Fibroblast of pulmonary artery (primary cell): ENCODE measurements around the gene PTPRK.

Experiments
- DNase-seq: peaks from one replicate; pipeline ENCODE4 v3.0.0-alpha.2; 2010; ENCODE audit warnings: low read depth
- H3K4me3 ChIP-seq: replicated peaks from 2 replicates; pipeline ENCODE4 v1.5.1; 2011; ENCODE audit warnings: low read depth, mild to moderate bottlenecking, control low read depth, low read length, moderate library complexity
- CTCF ChIP-seq: IDR thresholded peaks from 2 replicates; pipeline ENCODE4 v1.5.1; 2011; ENCODE audit warnings: mild to moderate bottlenecking, control low read depth, low read length, inconsistent platforms; ENCODE audit errors: missing control alignments

The PTPRK gene

GRCh38 chr6:128046033-128046432 lies 474.4 kb downstream of the PTPRK start:
- H3K4me3 ChIP-seq: no peak overlapping the region
- no peak for DNase-seq
- TF ChIP-seq CTCF: no peak

DNA sequence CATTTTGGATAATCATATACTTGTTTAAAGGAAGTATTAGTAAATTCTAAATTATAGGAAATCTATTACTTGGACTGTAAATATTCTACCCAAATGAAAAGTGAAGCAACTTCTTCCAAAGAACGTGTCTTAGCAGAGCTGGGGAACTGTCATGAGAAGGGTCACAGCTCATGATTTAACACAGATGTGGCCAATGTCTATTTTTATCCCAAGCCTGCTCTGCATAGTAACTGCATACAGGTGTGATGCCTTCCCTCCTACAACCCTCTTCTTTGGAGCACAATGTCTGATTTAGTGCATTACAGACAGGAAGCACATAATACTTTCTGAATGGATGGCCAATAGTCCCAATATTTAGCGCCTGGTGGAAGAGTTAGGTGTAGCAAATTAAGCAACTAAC lies 480.9 kb downstream of the PTPRK start:
- no peak for DNase-seq
- no peak for TF ChIP-seq CTCF
- no peak overlapping the region for H3K4me3 ChIP-seq

DNA sequence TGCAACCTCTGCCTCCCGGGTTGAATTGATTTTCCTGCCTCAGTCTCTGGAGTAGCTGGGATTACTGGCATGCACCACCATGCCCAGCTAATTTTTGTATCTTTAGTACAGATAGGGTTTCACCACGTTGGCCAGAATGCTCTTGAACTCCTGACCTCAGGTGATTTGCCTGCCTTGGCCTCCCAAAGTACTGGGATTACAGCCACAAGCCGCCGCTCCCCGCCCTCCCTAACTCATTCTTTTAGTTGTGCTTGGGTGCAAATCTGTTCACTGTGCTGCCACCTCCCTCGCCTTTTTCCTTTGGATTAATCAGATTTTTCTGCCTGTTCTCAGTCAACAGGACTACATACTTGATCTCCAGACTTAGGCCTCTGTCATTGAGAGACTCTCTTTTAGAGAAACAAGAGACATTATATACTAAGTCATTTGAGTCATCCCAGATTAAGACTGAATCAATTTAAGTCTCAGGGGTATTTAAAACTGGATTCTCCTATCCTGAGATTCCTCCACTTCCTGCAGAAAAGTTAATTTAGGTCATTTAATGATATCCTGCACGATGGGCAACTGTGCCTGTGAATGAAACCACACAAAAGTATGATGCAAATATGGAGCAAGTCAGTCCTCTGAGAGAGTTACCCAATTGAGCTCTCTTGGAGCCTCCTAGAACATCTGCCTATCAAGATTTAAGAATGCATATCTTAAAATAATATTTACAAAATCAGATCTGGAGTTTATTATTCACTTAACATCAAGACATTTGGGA lies 483.4 kb downstream of the PTPRK start:
- H3K4me3 ChIP-seq: no peak overlapping the region
- DNase-seq: peak; percentile 8
- TF ChIP-seq CTCF: no peak

GRCh38 chr6:128033156-128033555 lies 487.2 kb downstream of the PTPRK start:
- no peak for TF ChIP-seq CTCF
- no peak for DNase-seq
- H3K4me3 ChIP-seq: no peak overlapping the region

DNA sequence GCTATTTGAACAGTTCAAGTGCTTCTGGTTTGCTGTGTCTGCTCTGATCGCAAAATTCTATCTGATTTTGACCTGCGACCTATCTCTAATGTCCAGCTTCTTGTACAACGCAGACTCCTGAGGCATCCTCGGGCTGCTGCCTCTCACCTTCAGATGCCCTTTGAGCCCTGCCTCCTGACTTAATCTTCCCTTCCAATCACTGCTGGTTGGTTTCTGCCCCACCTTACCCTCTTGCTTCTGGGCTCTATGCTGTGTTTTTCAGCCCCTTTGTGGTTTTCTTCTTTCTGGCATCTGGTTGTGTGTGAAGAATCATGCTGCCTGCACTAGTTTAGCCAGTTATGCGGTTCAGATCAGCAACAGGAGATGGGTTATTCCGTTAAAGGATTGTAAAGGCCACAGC lies 488.4 kb downstream of the PTPRK start:
- no peak for TF ChIP-seq CTCF
- H3K4me3 ChIP-seq: no peak overlapping the region
- DNase-seq: no peak

- no peak for DNase-seq
- no peak overlapping the region for H3K4me3 ChIP-seq
- no peak for TF ChIP-seq CTCF
Measured at GRCh38 chr6:128029826-128030225, 490.6 kb downstream of the PTPRK start.

- TF ChIP-seq CTCF: no peak
- no peak for DNase-seq
- H3K4me3 ChIP-seq: no peak overlapping the region
Measured at GRCh38 chr6:128028183-128028582, 492.2 kb downstream of the PTPRK start.
